Vagina (tissue), 2 donors: Measurements from ENCODE around the gene C2orf76.

Source experiments
- CTCF ChIP-seq, 3 experiments: fragments of 450-650 bp in 2 of 3; fragments of 200-600 bp in 1 of 3; sonication (generic) in 1 of 3; IDR thresholded peaks; one replicate each; pipeline ENCODE4 v1.5.1; 2017 to 2019; ENCODE audit warnings: antibody characterized with exemption in 3 of 3, mild to moderate bottlenecking in 2 of 3, moderate library complexity in 2 of 3
- POLR2A ChIP-seq, 2 donors: fragments of 450-650 bp; IDR thresholded peaks; one replicate each; pipeline ENCODE4 v1.6.1; 2017; ENCODE audit warnings: antibody characterized with exemption in 2 of 2, mild to moderate bottlenecking in 2 of 2, moderate library complexity in 2 of 2

DNA sequence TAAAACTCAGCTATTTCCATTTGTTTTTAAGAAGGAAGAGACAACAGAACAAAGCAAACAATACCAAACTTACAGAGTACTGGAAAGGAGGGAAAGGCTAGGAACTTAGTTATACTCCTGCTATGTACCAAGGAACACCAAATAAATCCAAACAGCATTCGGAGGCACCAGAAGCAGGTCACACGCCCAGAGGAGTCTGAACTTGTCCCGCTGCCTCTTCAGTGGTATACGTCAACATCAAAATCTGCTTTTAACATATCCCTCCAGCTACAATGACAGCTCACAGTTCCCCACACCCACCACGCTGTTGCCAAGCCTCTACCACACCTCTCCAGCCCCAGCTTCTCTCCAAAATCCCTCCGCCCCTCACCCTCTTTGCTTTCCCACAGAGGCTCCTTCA, 17.3 kb downstream of the C2orf76 start:
- no peak for TF ChIP-seq CTCF (IDR thresholded peaks at IDR 0.05)
- no peak for TF ChIP-seq POLR2A (IDR thresholded peaks at IDR 0.05)
